ENCODE results near the gene CDIP1. TPM values are rescaled to one million over a fixed set of nuclear protein-coding genes. Genes with fewer than 3 reads are reported as not detected.

Gene CDIP1
- total RNA-seq, 2 donors from 2014 or later: 41.8 to 64.4 TPM

GRCh38 chr16:4525634-4526277 lies 12.8 kb downstream of the CDIP1 start:
- H3K4me1 Mint-ChIP-seq: peaks cover 11% of the 10 kb centered on the region
- no peaks in the 10 kb centered on the region for H3K36me3 ChIP-seq (ENCODE audit: control insufficient read depth, insufficient read depth, low read length)
- no peak overlapping the region for H3K9ac ChIP-seq (ENCODE audit: extremely low read depth, low read length, poor library complexity, severe bottlenecking)
- TF ChIP-seq CTCF (conservative IDR thresholded peaks at IDR 0.05): no peak
- H3K9me3 Mint-ChIP-seq: no peaks in the 10 kb centered on the region
- no peak for DNase-seq
- H3K27ac Mint-ChIP-seq: no peak overlapping the region
- H3K27me3 Mint-ChIP-seq (ENCODE audit: insufficient read depth): no peaks in the 10 kb centered on the region
- no peaks in the 10 kb centered on the region for H3K9me3 ChIP-seq (ENCODE audit: control insufficient read depth, low read length)
- no peak overlapping the region for H3K27ac ChIP-seq (ENCODE audit: low read depth, low read length)
- H3K4me3 ChIP-seq (ENCODE audit: low read length): no peak overlapping the region
- H3K36me3 Mint-ChIP-seq (ENCODE audit: low read depth): peaks cover 8% of the 10 kb centered on the region
- no peaks in the 10 kb centered on the region for H3K4me1 ChIP-seq (ENCODE audit: control insufficient read depth, insufficient read depth, low read length)
- WGBS, 2 experiments (ENCODE audit: insufficient coverage in 1 of 2, insufficient read length in 1 of 2): 94 to 95% methylated on average over 10 to 13 of the region's 13 CpGs
- no peaks in the 10 kb centered on the region for H3K27me3 ChIP-seq (ENCODE audit: control insufficient read depth, insufficient read depth, low read length, poor library complexity, severe bottlenecking)
- H3K4me3 Mint-ChIP-seq: no peak overlapping the region

- H3K9me3 ChIP-seq (ENCODE audit: control insufficient read depth, low read length): no peaks in the 10 kb centered on the region
- H3K4me3 Mint-ChIP-seq: no peak overlapping the region
- peaks cover 11% of the 10 kb centered on the region for H3K4me1 Mint-ChIP-seq
- TF ChIP-seq CTCF (conservative IDR thresholded peaks at IDR 0.05): no peak
- H3K4me1 ChIP-seq (ENCODE audit: control insufficient read depth, insufficient read depth, low read length): no peaks in the 10 kb centered on the region
- no peak overlapping the region for H3K27ac Mint-ChIP-seq
- WGBS, 2 experiments (ENCODE audit: insufficient coverage in 1 of 2, insufficient read length in 1 of 2): 95 to 97% methylated on average over 7 of the region's 7 CpGs
- H3K27me3 Mint-ChIP-seq (ENCODE audit: insufficient read depth): no peaks in the 10 kb centered on the region
- H3K27ac ChIP-seq (ENCODE audit: low read depth, low read length): no peak overlapping the region
- H3K4me3 ChIP-seq (ENCODE audit: low read length): no peak overlapping the region
- no peaks in the 10 kb centered on the region for H3K36me3 ChIP-seq (ENCODE audit: control insufficient read depth, insufficient read depth, low read length)
- H3K27me3 ChIP-seq (ENCODE audit: control insufficient read depth, insufficient read depth, low read length, poor library complexity, severe bottlenecking): no peaks in the 10 kb centered on the region
- H3K9ac ChIP-seq (ENCODE audit: extremely low read depth, low read length, poor library complexity, severe bottlenecking): no peak overlapping the region
- peaks cover 8% of the 10 kb centered on the region for H3K36me3 Mint-ChIP-seq (ENCODE audit: low read depth)
- no peak for DNase-seq
- H3K9me3 Mint-ChIP-seq: no peaks in the 10 kb centered on the region
Observed at GRCh38 chr16:4525069-4525468, 13.5 kb downstream of the CDIP1 start.

GRCh38 chr16:4524571-4524970 lies 14.0 kb downstream of the CDIP1 start:
- Histone ChIP-seq H3K27ac (ENCODE audit: low read depth, low read length) (no peak overlapping the region), H3K4me1 (ENCODE audit: control insufficient read depth, insufficient read depth, low read length) (no peaks in the 10 kb centered on the region), H3K4me3 (ENCODE audit: low read length) (no peak overlapping the region), H3K27me3 (ENCODE audit: control insufficient read depth, insufficient read depth, low read length, poor library complexity, severe bottlenecking) (no peaks in the 10 kb centered on the region), H3K36me3 (ENCODE audit: control insufficient read depth, insufficient read depth, low read length) (no peaks in the 10 kb centered on the region), H3K9me3 (ENCODE audit: control insufficient read depth, low read length) (no peaks in the 10 kb centered on the region), H3K9ac (ENCODE audit: extremely low read depth, low read length, poor library complexity, severe bottlenecking) (no peak overlapping the region)
- Mint-ChIP-seq H3K27me3 (ENCODE audit: insufficient read depth) (no peaks in the 10 kb centered on the region), H3K36me3 (ENCODE audit: low read depth) (peaks cover 8% of the 10 kb centered on the region), H3K9me3 (no peaks in the 10 kb centered on the region), H3K4me3 (no peak overlapping the region), H3K27ac (no peak overlapping the region), H3K4me1 (peaks cover 8% of the 10 kb centered on the region)
- no peak for TF ChIP-seq CTCF (conservative IDR thresholded peaks at IDR 0.05)
- no peak for DNase-seq
